NCI-H748 (cell line): ENCODE measurements around the gene ATP13A4.
A peak's percentile ranks its signal among the peaks of the same experiment; 100 is the strongest.

Experiments used
- DNase-seq: peaks from one replicate; lab custom pipeline; 2025; ENCODE audit not compliant: unreplicated experiment; lab: John Stamatoyannopoulos, UW

Gene ATP13A4

GRCh38 chr3:193499801-193500485 lies 54.8 kb downstream of the ATP13A4 start:
- no peak for DNase-seq

- no peak for DNase-seq
Measured at GRCh38 chr3:193499136-193499770, 55.4 kb downstream of the ATP13A4 start.

- no peak for DNase-seq
Measured at GRCh38 chr3:193498215-193498614, 56.5 kb downstream of the ATP13A4 start.

DNA sequence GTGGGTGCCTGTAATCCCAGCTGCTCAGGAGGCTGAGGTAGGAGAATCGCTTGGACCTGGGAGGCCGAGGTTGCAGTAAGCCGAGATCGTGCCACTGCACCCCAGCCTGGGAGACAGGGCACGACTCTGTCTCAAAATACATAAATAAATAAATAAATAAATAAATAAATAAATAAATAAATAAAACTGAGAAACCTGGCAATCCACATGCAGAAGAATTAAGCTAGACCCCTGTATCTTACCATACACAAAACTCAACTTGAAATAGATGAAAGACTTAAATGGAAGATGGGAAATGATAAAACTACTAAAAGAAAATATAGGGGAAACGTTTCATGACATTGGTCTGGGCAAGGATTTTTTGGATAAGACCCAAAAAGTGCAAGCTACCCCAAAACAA lies 58.0 kb downstream of the ATP13A4 start:
- no peak for DNase-seq

DNA sequence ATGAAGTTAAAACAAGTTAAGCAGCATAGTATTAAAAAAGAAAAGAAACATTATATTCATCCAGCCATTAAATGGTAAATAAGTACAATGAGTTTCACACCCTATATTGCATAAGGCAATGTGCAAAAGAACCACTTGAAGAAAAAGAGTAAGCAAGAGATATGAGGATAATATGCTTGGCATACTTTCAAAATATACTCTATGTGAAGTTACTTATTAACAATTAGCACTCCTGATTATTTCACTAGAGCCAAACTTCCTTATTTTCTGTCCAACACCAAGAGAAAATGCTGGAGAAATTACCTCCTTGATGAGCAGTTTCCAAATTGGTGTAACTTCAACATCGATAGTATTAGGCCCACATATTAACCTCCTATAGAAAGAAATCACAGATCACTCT lies 63.7 kb downstream of the ATP13A4 start:
- no peak for DNase-seq

DNA sequence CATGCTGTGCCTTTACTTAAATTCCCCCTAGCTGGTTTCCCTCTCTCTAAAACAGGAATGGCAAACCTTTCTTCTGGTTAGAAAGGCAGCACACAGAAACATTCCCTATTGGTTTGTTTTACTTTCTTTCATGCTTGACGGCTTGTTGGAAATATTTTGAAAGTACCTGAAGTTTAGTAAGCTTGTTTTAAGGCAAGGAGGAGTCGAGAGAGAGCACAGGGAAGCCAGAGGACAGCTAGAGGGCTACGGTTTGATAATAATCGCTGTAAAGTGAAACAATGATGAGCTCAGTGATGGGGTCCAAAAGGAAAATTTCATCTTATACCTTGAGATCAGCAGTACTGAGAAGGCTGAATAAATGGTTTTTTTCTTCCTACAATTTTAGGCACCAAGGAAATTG lies 64.1 kb downstream of the ATP13A4 start:
- DNase-seq: no peak

GRCh38 chr3:193489949-193490348 lies 64.7 kb downstream of the ATP13A4 start:
- DNase-seq: no peak

DNA sequence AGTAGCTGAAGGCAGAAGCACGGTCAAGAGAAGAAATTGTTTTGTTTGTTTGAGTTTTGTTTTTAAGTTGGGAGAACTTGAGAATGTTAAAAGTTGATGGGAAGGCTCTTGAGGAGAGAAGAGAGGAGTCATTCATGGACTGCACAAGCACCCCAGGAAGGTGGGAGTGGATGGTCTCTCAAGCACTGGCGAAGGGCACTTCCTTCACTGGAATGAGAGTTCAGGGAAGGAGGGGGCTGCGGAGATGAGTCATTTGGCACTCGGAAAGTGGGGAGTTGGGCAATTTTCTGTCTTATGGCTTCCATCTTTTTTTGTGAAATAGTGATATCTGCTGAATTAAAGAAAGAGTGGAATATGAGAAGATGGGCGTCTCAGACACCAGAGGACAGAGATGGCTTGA lies 66.0 kb downstream of the ATP13A4 start:
- DNase-seq: no peak

GRCh38 chr3:193483988-193484539 lies 70.6 kb downstream of the ATP13A4 start:
- DNase-seq: no peak

DNA sequence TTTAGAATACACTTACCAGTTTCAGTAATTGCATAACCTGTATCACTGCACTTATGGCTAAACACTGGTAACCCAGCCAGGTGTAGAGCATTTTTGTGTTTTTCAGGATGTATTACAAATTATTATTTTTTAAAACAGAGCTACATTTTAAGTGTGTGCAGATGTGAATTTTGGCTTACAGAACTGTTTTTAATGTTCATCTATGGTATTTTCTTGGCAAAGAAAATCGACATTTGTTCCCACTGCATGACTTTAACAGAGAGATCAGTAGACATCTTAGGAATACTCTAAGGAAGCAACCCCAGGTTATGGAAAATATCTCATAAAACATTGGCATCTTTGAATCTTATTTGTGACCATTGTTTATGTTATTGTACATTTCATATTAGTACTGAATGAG lies 73.3 kb downstream of the ATP13A4 start:
- DNase-seq: no peak

- DNase-seq: no peak
Measured at GRCh38 chr3:193474446-193474845, 80.2 kb downstream of the ATP13A4 start.

DNA sequence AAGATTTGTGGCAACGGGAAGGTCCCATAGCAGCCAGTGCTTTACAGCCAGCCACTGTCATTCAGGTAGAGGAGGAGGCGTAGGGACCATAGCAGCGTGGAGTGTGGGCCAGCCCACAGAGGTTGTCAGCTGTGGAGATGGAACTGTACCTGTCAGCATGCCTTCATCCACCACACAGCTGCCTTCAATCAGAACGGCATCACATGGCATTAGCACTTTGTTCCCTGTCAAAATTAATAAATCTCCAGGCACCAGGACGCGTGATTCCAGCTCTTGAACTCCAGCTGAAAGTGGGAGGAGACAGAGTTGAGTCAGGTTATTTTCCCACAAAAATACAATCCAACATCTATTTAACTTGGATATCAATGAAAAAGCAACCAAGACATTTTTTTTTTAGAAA lies 84.0 kb downstream of the ATP13A4 start:
- no peak for DNase-seq

- DNase-seq: peak; percentile 2
Measured at GRCh38 chr3:193465992-193466608, 88.6 kb downstream of the ATP13A4 start.

DNA sequence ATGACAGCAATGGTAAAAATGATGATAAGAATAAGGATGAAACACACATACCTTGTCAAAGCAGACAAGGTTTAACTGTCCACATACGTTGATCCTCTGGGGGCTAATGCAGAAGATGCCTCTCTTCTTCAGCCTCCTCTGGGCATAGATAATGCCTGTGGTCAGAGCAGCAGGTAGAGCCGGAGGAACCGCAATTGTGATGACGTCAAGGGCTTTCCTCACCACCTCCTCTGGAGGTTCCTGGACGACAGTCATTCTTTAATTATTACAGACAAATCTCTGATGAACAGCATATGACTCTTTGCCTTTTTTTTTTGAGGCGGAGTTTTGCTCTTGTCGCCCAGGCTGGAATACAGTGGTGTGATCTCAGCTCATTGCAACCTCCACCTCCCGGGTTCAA lies 89.8 kb downstream of the ATP13A4 start:
- no peak for DNase-seq

DNA sequence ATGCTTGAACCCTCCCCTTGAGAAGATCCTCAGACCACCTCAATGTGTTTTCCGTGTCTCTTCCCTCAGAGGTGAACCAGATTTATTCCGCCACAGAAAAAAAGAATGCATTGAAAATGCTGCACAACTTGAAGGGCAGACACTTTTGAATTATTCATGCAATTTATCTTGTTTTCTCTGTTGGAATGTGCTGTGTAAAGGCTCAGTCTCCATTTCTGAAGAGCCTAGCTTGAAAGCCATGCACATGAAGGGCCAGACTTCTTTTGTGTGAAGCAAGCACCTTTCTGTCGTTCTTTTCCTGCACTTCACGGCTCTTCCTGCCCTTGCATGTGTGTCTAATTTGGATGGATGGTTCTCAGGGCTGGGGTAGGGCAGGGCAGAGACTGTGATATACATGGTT lies 97.2 kb downstream of the ATP13A4 start:
- no peak for DNase-seq

- DNase-seq: peak; percentile 3
Measured at GRCh38 chr3:193452338-193452737, 102.4 kb downstream of the ATP13A4 start.

- DNase-seq: no peak
Measured at GRCh38 chr3:193451902-193452301, 102.8 kb downstream of the ATP13A4 start.

DNA sequence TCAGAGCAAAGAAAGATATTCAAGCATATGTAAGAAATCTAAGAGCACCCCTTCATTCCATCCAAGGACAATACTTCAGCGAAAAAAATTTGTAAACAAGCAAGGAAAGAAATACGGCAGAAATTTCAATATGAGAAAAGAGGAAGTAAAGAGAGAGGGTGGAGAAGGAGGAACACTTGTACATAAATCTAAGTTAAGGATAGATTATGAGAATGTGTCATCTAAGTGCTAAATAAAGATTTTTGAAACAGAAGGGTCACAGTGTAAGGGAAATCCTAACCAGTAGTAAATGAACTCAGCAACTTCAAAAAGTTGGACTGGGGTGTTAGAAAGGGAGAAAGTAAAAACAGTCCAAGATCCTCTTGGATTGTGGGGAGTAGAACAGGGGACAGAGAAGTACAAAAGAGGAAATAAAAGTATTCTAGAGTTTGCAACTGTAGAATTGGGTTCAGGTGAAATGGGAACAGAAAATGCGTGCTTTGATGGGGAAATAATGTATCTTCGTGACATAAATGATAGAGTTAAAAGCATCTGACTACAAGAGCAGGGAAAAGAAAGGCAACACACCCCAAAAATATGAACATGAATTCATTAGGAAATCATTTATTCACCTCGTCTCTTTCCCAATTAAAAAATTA lies 107.6 kb downstream of the ATP13A4 start:
- DNase-seq: no peak

DNA sequence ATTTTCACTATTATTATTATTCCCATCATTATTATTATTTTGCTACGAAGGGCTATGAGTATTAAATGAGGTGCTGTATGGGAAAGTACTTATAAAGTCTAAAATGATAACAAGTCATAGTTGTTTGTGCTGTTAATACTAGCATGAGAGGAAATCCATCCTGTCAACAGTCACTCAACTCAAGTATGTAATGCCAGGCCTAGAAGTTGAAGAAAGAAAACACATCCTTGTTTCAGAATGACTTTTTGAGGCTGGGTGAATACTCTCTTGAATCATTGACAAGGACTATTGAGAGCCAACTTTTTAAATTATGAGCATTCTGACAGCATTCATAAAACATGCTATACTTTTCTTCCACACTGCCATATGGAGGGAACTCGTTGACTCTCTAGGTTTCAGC lies 115.3 kb downstream of the ATP13A4 start:
- no peak for DNase-seq

GRCh38 chr3:193418576-193419373 lies 135.9 kb downstream of the ATP13A4 start:
- no peak for DNase-seq

DNA sequence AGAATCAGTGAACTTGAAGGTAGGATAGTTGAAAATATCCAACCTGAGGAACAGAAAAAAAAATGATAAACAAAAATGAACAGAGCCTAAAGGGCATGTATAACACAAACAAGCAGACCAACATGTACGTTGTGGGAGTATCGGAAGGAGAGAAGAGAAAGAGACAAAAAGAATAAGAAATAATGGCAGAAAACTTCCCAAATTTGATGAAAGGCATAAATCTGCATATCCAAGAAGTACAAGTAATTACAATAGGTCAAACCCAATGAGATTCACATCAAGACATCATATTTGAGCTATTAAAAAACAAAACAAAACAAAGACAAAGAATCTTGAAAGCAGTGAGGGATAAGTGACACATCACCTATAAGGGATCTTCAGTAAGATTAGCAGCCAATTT lies 138.1 kb downstream of the ATP13A4 start:
- no peak for DNase-seq
